Eye (tissue), 1 donor: ENCODE data around the gene BAZ1B.
"Not testable (repeated sequence)": the region's sequence is repeated elsewhere in the genome, so short reads cannot be mapped to it uniquely, and the experiment has no call there.

Experiments used
- DNase-seq: peaks from one replicate; pipeline ENCODE4 v3.0.0-alpha.2; 2015

BAZ1B gene

DNA sequence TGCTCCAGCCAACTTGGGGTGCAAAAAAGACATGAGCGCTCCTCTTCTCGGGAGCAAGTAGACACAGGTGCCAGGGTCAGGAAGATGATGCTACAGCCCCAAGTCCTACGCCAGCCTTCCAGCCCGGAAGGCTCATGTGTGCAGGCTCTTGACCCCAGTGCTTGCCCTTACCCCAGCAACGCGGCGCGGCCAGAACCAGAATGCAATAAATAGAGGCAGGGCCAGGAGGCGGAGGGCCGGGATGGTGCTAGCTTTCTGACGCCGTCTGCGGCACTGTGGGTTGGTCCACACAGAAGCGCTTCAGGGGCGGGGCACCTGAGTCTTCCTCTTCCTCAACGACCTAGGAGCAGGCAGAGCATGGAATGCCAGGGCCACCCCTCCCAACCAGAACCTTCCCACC lies 15.0 kb upstream of the BAZ1B start:
- no peak for DNase-seq

DNA sequence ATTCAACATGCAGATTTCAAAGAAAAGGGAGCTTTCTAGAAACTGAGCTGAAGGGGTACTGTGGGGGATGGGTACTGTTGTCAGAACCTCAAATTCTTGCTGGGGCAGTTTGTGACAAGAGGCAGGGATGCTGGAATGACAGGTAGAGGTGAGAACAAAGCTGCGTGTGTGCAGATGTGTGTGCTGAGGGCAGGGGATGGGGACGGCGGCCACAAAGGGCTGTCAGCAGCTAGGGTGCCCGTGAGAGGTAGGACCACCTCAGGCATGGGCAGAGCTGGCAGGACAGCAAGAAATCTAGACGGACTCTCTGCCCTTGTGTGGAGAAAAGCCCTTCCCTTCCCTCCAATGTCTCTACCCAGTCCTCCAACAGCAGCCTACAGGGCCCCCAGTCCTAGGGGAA lies 14.4 kb upstream of the BAZ1B start:
- no peak for DNase-seq

DNA sequence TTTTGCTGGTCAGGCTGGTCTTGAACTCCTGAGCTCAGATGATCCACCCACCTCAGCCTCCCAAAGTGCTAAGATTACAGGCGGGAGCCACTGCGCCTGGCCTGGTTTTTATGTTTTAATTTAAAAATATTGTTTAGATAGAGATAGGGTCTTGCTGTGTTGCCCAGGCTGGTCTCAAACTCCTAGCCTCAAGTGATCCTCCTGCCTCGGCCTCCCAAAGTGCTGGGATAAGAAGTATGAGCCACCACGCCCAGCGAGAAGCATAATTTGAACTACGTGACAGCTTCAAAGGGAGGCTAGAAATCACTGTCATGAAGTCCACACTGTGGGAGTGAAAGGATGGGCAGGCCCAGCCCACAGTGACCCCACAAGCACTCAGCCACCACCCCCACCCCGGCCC lies 13.8 kb upstream of the BAZ1B start:
- not testable (repeated sequence) for DNase-seq

DNA sequence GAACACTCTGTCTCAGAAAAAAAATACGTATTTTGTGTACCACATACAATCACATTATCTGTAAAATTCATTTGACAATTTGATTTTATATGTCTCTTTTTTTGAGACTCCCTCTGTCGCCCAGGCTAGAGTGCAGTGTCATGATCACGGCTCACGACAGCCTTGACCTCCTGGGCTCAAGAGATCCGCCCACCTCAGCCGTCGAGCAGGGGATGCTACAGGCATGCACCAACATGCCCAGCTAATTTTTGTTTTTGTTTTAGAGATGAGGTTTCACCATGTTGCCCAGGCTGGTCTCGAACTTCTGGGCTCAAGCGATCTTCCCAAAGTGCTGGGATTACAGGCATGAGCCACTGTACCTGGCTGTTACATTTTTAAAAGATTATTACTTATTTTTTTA lies 11.6 kb upstream of the BAZ1B start:
- DNase-seq: no peak

DNA sequence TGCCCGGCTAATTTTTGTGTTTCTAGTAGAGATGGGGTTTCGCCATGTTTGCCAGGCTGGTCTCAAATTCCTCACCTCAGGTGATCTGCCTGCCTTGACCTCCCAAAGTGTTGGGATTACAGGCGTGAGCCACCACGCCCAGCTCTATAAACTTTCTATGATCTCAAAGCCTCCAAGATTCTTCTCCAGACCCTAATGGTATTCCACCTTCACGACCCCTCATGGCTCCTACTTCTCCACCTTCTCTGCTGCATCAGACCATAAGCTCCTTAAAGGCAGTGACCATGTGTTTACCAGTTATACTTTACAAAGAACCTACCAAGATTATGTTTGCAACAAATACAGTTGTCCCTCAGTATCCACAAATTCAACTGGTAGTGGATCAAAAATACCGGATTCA lies 10.1 kb upstream of the BAZ1B start:
- no peak for DNase-seq

DNA sequence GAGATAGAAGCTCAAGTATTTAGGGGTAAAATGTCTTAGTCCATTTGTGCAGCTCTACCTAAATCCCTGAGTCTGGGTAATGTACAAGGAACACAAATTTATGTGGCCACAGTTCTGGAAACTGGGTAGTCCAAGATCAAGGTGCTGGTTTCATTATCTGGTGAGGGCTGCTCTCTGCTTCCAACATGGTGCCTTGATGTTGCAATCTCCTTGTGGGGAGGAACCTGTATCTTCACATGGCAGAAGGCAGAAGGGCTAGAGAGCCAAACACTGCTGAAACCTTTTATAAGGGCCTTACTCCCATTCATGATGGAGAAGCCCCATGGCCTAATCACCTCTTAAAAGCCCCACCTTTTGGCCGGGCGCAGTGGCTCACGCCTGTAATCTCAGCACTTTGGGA lies 8.7 kb upstream of the BAZ1B start:
- DNase-seq: no peak

DNA sequence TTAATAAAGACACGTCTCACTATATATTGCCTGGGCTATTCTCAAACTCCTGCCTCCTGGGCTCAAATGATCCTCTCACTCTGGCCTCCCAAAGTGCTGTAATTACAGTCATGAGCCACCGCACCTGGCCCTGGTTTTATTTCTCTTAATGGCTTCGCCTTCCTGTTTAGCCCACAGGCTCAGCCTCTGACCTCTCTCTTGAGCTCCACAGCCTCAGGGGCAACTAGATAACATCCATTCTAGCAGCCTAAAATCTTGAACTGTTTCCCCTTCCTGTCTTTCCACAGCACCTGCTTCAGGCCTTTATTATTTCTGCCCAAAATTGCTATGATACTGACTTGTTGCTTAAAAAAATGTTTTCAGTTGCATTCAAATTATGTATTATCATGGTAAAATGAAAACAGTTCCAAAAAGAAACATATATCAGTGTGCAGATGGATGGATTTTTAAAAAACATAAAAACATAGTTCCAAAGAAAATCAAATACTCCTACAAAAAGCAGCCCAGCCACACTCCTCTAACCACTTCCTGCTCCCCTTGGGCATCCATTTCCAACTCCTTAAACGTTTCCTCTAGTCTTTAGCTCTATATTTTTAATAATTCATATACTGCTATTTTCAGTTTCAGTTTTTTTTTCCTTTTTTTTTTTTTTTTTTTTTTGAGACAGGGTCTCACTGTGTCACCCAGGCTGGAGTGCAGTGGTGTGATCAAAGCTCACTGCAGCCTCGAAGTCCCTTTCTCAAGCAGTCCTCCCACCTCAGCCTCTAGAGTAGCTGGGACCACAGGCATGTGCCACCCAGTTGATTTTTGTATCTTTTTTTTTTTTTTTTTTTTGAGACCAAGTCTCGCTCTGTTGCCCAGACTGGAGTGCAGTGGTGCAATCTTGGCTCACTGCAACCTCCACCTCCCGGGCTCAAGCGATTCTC lies 5.1 kb upstream of the BAZ1B start:
- no peak for DNase-seq

DNA sequence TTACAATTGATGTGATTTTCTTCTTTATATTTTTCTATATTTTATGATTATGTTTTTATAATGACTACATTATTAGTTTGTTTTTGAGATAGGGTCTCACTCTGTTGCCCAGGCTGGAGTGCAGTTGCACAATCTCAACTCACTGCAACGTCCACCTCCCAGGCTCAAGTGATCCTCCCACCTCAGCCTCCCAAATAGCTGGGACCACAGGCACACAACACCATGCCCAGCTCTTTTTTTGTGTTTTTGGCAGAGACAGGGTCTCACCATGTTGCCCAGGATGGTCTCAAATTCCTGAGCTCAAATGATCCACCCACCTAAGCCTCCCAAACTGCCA lies 4.0 kb upstream of the BAZ1B start:
- not testable (repeated sequence) for DNase-seq

DNA sequence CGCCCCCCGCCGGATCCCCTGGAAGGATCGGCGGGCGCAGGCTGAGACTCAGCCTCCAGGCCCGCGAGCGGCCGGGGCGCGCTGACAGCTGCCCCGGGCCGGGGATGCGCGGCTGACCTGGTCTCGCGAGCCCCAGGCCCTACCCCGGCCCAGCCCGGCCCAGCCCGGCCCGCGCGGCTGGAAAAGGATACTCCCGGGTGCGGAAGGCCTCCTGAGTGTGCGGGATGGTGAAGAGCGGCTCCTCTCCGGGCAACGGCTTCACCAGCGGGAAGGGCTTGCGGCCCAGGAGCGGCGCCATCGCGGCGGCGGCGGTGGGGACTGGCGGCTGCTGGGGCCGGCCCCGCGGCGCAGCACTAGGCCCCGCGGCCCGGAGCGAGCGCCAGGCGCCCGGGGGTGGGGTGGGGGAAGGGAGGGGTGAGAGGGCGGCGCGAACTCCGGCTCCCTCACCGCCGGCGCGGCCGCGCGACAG lies 423 bp downstream of the BAZ1B start:
- DNase-seq: no peak

DNA sequence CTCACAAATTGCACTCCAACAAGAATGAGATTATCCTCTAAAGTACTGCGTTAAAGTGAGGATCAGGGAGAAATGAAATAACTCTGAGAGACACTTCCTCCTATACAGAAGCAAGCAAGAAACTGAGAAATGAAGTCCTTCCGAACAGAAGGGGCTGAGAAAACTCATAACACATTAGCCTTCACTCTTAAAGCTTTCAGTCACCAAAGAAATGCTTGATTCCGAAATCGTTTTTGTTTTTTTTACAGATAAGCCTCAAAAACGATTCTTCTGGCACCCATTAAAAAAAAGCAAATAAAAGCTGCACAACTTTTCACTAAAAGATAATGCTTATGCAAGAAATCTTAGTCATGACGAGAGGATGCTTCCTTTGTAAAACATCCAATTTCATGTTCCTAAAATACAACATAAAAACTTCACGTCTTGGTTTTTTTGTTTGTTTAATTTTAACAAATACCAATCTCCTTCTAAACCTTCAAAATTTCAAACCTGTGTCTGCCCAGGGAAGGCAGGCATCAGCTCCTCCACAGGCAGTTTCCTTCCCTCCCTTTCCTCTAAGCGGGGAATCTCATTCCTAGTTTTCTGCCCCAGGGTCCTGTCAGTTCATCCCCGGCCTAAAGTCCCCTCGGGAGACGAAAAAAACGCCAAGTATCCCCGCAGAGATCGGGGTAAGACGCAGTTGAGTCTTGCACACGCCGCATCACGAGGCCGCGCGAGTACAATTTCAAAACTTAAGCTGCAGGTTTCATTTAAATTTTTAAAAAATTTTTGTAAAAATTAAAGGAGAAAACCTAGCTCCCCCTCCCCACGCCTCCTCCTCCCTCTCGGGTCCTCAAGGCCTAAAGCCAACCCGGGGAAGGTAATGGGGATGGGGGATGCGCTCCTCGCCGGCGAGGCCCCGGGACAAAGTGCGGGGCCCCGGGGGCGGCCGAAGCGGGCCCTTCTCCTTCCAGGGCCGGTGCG lies 1.1 kb downstream of the BAZ1B start:
- no peak for DNase-seq

DNA sequence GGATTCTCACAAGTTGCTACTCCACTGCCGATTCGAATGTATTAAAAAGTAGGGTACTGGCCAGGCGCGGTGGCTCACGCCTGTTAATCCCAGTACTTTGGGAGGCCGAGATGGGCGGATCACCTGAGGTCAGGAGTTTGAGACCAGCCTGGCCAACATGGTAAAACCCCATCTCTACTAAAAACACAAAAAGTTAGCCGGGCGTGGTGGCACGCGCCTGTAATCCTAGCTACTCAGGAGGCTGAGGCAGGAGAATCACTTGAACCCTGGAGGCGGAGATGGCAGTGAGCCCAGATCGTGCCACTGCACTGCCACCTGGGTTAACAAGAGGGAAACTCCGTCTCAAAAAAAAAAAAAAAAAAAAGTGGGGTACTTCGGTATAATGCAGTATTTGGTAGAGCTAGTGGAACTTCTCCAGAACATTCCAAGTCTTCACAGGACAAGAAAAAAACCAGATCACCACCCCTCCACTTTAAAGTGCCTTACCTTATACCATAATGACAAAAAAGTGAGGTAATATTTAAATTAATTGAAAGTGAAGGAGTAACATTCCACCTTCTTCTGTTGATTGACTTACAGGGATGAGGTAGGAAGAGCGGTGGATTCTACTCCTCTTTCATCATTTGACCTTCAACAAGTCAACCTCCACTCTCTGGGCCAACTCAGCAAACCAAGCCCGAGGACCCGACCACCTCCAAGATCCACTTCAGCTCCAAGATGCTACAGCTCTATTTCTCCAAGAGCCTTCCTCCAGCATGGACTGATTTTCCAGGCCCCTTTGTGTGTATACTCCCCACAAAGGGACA lies 2.0 kb downstream of the BAZ1B start:
- no peak for DNase-seq

DNA sequence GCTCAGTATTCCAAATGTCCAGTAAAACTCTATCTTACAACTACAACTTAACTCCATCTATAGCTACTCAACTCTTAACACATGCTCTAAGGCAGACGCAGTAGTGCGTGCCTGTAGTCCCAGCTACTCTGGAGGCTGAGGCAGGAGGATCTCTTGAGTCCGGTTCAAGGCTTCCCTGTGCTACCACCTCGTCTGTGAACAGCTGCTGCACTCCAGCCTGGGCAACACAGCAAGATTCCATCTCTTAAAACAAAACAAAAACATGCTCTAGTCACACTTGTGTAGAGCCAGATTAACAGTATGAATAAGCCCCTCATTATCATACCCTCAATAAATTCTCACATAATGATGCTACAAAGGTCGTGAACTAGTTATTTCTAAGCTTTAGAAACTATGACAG lies 3.6 kb downstream of the BAZ1B start:
- no peak for DNase-seq

DNA sequence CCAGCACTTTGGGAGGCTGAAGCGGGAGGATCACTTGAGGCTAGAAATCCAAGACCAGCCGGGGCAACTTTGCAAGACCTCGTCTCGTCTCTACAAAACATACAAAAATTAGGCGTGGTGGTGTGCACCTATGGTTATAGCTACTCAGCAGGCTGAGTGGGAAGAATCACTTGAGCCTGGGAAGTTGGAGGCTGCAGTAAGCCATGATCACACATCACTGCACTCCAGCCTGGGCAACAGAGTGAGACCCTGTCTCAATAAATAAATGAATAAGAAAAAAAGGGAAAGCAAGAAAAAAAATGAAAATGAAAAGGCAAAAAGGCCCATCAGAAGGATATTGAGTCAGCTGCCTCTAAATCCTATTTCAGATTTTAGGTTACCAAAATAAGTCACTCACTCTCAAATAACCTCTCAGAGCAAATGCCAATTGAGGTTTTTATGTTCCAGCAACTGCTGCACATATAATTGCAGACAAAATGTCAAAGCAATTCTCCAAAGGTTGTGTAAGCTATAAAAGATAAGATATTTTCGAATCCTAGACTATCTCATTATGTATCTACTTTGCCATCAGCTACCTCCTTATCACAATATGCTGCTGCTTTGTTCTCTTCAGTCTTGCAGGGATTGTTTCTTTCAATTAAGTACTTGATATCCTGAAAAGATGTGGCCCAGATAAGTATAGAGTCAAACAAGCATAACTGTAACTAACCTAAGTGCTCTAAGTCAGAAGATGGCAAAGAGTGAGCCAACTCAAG lies 4.7 kb downstream of the BAZ1B start:
- DNase-seq: no peak

DNA sequence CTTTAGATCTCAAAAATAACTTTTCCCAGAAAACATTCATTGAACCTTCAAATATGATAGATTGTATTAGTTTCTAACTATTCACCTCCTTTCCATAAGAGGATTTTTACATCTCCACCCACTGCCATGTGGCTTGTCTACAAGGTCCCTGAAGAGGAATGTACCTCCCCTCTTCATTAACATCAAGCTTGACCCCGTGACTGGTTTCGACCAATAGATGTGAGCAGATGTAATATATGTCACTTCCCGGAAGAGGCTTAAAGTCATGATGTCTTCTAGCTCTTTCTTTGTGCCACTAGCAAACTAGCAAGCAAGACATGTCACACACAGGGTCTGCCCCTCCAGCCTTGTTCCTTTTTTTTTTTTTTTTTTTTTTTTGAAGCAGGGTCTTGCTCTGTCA lies 6.9 kb downstream of the BAZ1B start:
- no peak for DNase-seq

DNA sequence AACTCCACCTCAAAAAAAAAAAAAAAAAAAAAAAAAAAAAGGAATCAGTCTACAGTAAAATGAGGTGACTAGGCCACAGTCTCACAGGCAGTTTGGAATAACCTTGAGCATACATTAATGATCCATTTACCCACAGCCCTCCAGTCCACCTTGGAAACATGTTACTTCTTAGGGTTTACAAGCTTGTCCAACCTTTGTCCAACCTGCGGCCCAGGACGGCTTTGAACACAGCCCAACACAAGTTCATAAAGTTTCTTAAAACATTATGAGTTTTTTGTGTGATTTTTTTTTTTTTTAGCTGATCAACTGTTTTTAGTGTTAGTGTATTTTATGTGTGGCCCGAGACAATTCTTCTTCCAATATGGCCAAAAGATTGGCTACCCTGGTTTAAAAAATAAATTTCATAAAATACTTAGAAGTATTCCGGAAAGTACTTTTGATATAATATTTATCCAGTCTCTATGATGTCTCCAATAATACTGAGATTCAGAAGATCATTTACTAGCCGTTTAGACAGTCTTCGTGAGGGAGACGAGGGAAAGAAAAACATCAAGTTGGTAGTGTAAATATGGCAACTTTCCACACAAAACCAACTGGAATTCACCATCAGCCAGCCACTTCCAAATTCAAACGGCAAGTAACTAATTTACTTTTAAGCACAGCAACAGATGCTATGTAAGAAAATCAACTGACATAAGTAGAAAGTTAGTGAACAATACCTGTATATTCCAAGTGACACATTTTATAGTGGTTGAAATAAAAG lies 9.9 kb downstream of the BAZ1B start:
- DNase-seq: no peak

DNA sequence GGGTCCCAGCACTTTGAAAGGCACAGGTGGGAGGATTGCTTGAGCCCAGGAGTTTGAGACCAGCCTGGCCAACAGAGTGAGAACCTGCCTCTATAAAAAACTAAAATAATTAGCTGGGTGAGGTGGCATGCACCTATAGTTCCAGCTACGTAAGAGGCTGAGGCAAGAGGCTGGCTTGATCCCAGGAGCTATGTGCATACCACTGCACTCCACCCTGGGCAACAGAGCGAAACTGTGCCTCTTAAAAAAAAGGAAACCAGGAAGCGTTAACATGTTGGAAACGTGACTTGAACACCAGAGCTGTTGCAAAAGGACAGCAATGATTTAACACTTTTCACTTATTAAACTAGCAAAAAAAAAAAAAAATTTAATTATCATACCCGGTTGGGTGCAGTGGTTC lies 12.6 kb downstream of the BAZ1B start:
- DNase-seq: no peak

DNA sequence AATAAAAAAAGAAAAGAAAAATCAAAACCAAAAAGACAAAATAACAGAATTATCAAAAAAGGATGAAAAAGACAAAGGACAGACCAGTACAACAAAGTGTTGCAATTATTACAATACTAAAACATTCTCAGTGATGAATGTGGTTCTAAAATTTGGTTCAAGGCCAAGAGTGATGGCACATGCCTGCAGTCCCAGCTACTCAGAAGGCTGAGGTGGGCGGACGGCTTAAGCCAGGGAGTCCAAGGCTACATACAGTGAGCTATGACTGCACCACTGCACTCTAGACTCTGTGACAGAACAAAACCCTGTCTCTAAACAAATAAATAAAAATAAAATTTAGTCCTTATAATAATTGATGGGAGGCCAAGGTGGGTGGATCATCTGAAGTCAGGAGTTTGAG lies 14.5 kb downstream of the BAZ1B start:
- no peak for DNase-seq

DNA sequence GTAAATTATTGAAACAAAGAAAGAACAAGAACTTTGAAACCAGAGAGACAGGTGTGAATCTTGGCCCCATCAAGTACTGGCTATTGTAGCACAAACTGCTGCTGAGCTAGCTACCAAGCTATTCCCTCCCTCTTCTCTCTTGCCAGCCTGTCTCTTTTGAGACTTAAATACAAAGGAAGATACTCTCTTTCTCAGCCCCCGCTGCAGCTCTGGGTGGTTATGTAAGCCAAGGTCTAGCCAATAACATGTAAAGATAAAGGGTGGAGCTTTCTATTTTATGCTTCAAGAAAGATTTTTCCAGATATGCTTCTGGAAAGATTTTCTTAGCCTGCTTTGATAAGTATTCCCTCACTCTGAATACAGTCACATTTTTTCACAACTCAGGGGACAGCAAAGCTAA lies 17.2 kb downstream of the BAZ1B start:
- no peak for DNase-seq

DNA sequence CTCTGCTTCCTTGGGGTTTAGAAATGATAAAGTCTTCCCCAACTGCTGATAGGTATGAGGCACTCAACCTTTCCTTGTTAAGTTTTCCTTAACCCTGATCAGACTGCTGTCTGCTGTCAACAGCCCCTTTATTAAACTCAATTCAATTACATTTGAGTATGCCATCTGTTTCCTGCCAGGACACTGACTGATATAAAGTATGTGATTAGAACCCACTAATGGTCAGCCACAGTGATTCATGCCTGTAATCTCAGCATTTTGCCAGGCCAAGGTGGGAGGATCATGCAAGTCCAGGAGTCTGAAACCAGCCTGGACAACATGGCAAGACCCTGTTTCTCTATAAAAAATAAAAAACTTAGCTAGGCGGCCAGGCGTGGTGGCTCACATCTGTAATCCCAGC lies 18.1 kb downstream of the BAZ1B start:
- DNase-seq: no peak

DNA sequence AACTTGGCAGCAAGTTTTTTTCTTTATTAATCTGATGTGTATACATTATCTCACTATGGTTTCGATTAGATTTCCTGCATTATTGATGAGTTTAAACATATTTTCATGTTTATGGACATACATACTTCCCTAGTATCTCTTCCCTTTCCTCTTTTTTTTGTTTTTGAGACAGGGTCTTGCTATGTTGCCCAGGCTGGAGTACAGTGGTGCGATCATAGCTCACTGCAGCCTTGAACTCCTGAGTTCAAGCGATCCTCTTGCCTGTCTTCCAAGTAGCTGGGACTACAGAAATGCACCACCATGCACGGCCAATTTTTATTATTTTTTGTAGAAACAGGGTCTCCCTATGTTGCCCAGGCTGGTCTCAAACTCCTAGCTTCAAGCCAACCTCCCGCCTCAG lies 18.9 kb downstream of the BAZ1B start:
- DNase-seq: no peak

DNA sequence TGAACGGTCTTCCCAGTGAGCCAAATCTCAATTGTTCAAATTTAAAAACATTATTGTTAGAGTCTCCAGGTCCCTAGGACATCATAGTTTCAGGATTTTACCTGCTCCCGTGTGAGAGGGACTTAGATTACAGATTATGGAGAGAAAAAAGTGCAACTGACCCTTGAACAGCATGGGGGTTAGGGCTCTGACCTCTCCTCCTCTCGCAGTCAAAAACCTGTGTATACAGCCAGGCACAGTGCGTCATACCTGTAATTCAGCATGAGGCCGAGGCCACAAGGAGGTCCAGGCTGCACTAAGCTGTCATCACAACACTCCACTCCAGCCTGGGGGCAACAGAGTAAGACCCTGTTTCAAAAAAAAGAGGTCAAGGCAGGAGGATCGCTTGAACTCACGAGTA lies 25.5 kb downstream of the BAZ1B start:
- DNase-seq: no peak
